Nephron (organoid): ENCODE data around the gene SFTA2.
A peak's percentile ranks its signal among the peaks of the same experiment; 100 is the strongest.

Experiments used
- H3K27ac Mint-ChIP-seq, 3 experiments: 2 replicates each; pipeline ENCODE4 v1.8.0; 2020; ENCODE audit warnings: mixed read lengths in 3 of 3, mild to moderate bottlenecking in 2 of 3, moderate library complexity in 1 of 3
- H3K27me3 Mint-ChIP-seq: 2 replicates; pipeline ENCODE4 v1.8.0; 2021; ENCODE audit warnings: low read depth, mild to moderate bottlenecking, moderate library complexity, mixed read lengths
- H3K36me3 Mint-ChIP-seq: 2 replicates; pipeline ENCODE4 v1.8.0; 2020; ENCODE audit warnings: low read depth, mixed read lengths
- H3K4me1 Mint-ChIP-seq: 2 replicates; pipeline ENCODE4 v1.8.0; 2020; ENCODE audit warnings: mixed read lengths
- H3K4me3 Mint-ChIP-seq, 3 experiments: 2 replicates each; pipeline ENCODE4 v1.8.0; 2020; ENCODE audit warnings: mild to moderate bottlenecking in 3 of 3, mixed read lengths in 3 of 3, moderate library complexity in 2 of 3
- H3K9me3 Mint-ChIP-seq: 2 replicates; pipeline ENCODE4 v1.8.0; 2020; ENCODE audit warnings: mixed read lengths
- CTCF ChIP-seq, 3 experiments: fragments of 200-600 bp; sonication (generic); IDR thresholded peaks; one replicate each; pipeline ENCODE4 v1.5.0; 2021; ENCODE audit warnings: antibody characterized with exemption in 3 of 3; ENCODE audit not compliant: unreplicated experiment in 3 of 3

SFTA2 gene

GRCh38 chr6:30931969-30932645 is at the start of gene SFTA2:
SFTA2 (minus strand) TSS chr6:30932170; CDS start chr6:30932096, 74 bp downstream.
- peaks cover 4% of the 10 kb centered on the region for H3K9me3 Mint-ChIP-seq
- H3K4me1 Mint-ChIP-seq = peaks cover 8% of the 10 kb centered on the region
- peaks cover 22% of the 10 kb centered on the region for H3K36me3 Mint-ChIP-seq
- no peak for TF ChIP-seq CTCF (IDR thresholded peaks at IDR 0.05; ENCODE audit: unreplicated experiment in 3 of 3)
- no peak within 1 kb of the TSS for H3K4me3 Mint-ChIP-seq
- peaks cover 30% of the 10 kb centered on the region for H3K27me3 Mint-ChIP-seq
- peak within 1 kb of the TSS in 1 of 3 experiments; percentile 77 for H3K27ac Mint-ChIP-seq

GRCh38 chr6:30979690-30980089 is 47.7 kb upstream of the SFTA2 start:
- Mint-ChIP-seq H3K27me3 (peaks cover 4% of the 10 kb centered on the region), H3K27ac (peak overlapping the region in 1 of 3 experiments; percentile 3), H3K4me1 (peaks cover 36% of the 10 kb centered on the region), H3K4me3 (no peak overlapping the region), H3K9me3 (no peaks in the 10 kb centered on the region), H3K36me3 (no peaks in the 10 kb centered on the region)
- no peak for TF ChIP-seq CTCF (IDR thresholded peaks at IDR 0.05; ENCODE audit: unreplicated experiment in 3 of 3)

DNA sequence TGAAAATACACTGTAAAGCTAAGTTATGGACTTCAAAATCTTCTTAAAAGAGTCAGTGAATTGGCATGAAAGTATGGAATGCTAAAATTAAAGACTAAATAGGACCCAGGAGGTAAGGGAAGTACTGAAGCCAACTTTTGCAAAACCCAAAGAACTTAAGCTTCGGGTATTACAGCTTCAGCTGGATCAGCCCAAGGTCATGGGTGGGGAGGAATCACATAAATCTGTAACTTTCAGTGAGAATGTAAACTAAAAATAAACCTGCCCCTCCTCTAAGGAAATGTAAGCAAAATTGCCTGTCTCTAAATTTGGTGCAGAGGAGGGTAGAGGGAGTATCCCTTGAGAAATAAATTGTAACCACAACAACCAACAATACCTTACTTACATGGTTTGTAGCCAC is 47.2 kb upstream of the SFTA2 start:
- H3K27ac Mint-ChIP-seq = peak overlapping the region; percentile 15 to 66 (median 21)
- H3K4me1 Mint-ChIP-seq = peaks cover 36% of the 10 kb centered on the region
- H3K27me3 Mint-ChIP-seq = peaks cover 6% of the 10 kb centered on the region
- peak overlapping the region in 1 of 3 experiments; percentile 2 for H3K4me3 Mint-ChIP-seq
- no peaks in the 10 kb centered on the region for H3K9me3 Mint-ChIP-seq
- TF ChIP-seq CTCF (IDR thresholded peaks at IDR 0.05; ENCODE audit: unreplicated experiment in 3 of 3) = no peak
- no peaks in the 10 kb centered on the region for H3K36me3 Mint-ChIP-seq

DNA sequence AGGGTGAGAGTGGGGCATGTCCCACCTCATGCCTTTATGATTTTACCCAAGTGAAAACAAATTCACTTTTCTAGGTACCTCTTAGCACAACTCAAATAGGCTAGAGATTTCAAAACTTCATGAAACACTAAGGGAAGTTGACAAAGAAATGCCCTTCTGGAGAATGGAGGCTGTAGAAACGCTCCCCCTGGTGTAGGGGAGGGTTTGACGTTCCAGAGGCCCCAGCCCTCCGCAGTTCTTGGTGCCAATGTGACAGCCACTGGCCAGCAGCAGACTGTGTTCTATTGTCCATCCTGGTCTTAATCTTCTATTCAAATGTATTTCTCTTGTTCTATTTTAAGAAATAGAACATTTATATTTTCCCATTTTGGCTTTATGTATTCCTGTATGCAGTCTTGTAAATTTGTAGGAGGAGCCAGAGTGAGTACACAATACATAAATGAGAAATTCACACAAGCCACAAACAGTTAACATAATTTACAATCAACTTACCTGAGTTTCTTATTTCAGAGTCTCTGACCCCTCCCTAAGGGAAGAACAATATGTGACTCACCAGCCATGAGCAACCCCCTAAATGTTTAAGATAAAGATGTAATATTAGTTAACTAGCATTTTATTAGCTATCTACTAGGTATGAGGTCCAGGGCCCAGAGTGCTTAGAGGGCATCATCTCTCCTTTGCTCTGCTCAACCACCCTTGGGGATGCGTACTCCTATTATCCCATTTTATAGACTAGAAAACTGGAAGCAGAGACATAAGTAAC is 42.7 kb upstream of the SFTA2 start:
- no peaks in the 10 kb centered on the region for H3K36me3 Mint-ChIP-seq
- H3K27me3 Mint-ChIP-seq = peaks cover 27% of the 10 kb centered on the region
- no peak overlapping the region for H3K27ac Mint-ChIP-seq
- no peaks in the 10 kb centered on the region for H3K9me3 Mint-ChIP-seq
- TF ChIP-seq CTCF (IDR thresholded peaks at IDR 0.05; ENCODE audit: unreplicated experiment in 3 of 3) = no peak
- no peak overlapping the region for H3K4me3 Mint-ChIP-seq
- peaks cover 21% of the 10 kb centered on the region for H3K4me1 Mint-ChIP-seq

DNA sequence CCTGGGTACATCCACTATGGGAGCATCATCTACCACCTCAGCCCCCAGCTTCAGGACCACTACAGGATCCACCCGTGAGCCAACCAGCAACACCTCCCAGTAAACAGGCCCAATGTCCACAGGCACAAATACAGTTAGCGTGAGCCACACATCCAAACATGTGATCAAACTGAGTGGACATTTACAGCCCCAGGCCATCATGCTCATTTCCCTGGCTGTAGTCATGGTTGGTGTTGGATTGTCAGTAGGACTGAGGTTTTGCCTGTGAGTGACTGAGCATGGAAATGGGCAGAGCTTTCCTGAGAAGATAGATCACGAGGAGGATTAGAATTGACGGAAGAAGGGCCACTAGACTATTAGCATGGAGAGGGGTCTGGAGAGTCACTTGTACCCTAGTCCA is 40.8 kb upstream of the SFTA2 start:
- peaks cover 28% of the 10 kb centered on the region for H3K27me3 Mint-ChIP-seq
- H3K27ac Mint-ChIP-seq = no peak overlapping the region
- no peak for TF ChIP-seq CTCF (IDR thresholded peaks at IDR 0.05; ENCODE audit: unreplicated experiment in 3 of 3)
- no peak overlapping the region for H3K4me3 Mint-ChIP-seq
- H3K36me3 Mint-ChIP-seq = no peaks in the 10 kb centered on the region
- peaks cover 3% of the 10 kb centered on the region for H3K9me3 Mint-ChIP-seq
- peaks cover 6% of the 10 kb centered on the region for H3K4me1 Mint-ChIP-seq
